Mesothelial cell of epicardium (in vitro differentiated cells): Measurements from ENCODE around the gene ABCC11. TPM values are rescaled to one million over a fixed set of nuclear protein-coding genes. Genes with fewer than 3 reads are reported as not detected.

Source experiments
- DNase-seq, 2 experiments: peaks; one replicate each; pipeline ENCODE4 v3.0.0; 2021; ENCODE audit warnings: low spot score in 2 of 2; ENCODE audit not compliant: unreplicated experiment in 2 of 2
- H3K27ac Mint-ChIP-seq: 2 replicates; pipeline ENCODE4 v1.8.0; 2021; ENCODE audit warnings: mixed read lengths
- H3K27me3 Mint-ChIP-seq: 2 replicates; pipeline ENCODE4 v1.8.0; 2021; ENCODE audit warnings: low read depth, mixed read lengths
- H3K36me3 Mint-ChIP-seq: 2 replicates; pipeline ENCODE4 v1.8.0; 2021; ENCODE audit warnings: mixed read lengths
- H3K4me1 Mint-ChIP-seq: 2 replicates; pipeline ENCODE4 v1.8.0; 2021; ENCODE audit warnings: mixed read lengths
- H3K4me3 Mint-ChIP-seq: 2 replicates; pipeline ENCODE4 v1.8.0; 2021; ENCODE audit warnings: mild to moderate bottlenecking, moderate library complexity, mixed read lengths
- H3K9me3 Mint-ChIP-seq: 2 replicates; pipeline ENCODE4 v1.8.0; 2021; ENCODE audit warnings: mixed read lengths
- total RNA-seq: library from RNA; stranded (reverse); gene quantifications from 3 replicates; pipeline ENCODE4 v1.2.1, GENCODE V29; 2021
- TF ChIP-seq, protein P1 (sequence below): fragments of 200-600 bp; sonication (generic); IDR thresholded peaks from one replicate; pipeline ENCODE4 v1.5.0; 2021; ENCODE audit warnings: antibody characterized with exemption; ENCODE audit not compliant: unreplicated experiment

The ABCC11 gene
- total RNA-seq, 1 donor from 2014 or later, result 0.47 TPM

- peaks cover 28% of the 10 kb centered on the region for H3K27me3 Mint-ChIP-seq
- H3K9me3 Mint-ChIP-seq, result no peaks in the 10 kb centered on the region
- no peaks in the 10 kb centered on the region for H3K4me1 Mint-ChIP-seq
- no peaks in the 10 kb centered on the region for H3K36me3 Mint-ChIP-seq
- TF ChIP-seq, protein P1, sequence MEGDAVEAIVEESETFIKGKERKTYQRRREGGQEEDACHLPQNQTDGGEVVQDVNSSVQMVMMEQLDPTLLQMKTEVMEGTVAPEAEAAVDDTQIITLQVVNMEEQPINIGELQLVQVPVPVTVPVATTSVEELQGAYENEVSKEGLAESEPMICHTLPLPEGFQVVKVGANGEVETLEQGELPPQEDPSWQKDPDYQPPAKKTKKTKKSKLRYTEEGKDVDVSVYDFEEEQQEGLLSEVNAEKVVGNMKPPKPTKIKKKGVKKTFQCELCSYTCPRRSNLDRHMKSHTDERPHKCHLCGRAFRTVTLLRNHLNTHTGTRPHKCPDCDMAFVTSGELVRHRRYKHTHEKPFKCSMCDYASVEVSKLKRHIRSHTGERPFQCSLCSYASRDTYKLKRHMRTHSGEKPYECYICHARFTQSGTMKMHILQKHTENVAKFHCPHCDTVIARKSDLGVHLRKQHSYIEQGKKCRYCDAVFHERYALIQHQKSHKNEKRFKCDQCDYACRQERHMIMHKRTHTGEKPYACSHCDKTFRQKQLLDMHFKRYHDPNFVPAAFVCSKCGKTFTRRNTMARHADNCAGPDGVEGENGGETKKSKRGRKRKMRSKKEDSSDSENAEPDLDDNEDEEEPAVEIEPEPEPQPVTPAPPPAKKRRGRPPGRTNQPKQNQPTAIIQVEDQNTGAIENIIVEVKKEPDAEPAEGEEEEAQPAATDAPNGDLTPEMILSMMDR, result no peak
- no peak overlapping the region for H3K4me3 Mint-ChIP-seq
- H3K27ac Mint-ChIP-seq, result no peak overlapping the region
- DNase-seq, result no peak
Measured at GRCh38 chr16:48158296-48158695, 89.0 kb downstream of the ABCC11 start.

DNA sequence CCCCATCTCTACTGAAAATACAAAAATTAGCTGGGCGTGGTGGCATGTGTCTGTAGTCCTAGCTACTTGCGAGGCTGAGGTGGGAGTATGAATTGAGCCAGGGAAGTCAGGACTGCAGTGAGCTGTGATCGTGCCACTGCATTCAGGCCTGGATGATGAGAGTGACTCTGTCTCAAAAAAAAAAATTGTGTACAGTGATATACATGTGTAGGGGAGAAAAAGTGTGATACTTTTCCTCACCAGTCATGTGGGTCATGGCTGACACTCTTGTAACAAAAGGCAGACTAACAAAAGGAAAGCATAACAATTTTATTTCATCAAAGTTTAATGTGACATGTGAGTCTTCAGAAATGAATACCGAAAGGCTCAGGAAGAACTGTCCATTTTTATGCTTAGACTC, 89.5 kb downstream of the ABCC11 start:
- TF ChIP-seq, protein P1, result no peak
- no peaks in the 10 kb centered on the region for H3K36me3 Mint-ChIP-seq
- no peak for DNase-seq
- peaks cover 28% of the 10 kb centered on the region for H3K27me3 Mint-ChIP-seq
- no peaks in the 10 kb centered on the region for H3K4me1 Mint-ChIP-seq
- no peak overlapping the region for H3K27ac Mint-ChIP-seq
- no peaks in the 10 kb centered on the region for H3K9me3 Mint-ChIP-seq
- H3K4me3 Mint-ChIP-seq, result no peak overlapping the region

DNA sequence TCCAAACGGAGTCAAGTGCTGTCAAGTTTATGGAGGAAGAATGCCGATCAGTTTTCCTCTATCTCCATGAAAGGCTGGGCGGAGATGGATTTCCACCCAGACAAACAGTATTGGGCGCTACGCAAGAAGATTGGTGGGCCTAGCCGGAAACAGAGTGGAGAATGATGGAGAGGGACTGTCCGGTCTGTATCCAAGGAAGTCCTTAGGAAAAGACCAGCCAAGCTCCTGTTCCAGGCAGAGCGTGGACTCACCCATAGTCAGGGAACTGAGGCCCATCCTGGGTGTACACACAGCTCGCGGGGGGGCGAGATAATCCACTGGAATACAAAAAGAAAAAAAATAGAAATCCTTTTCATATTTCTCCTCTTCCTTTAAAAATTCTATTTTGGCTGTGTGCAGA, 90.0 kb downstream of the ABCC11 start:
- DNase-seq, result no peak
- Mint-ChIP-seq H3K36me3 (no peaks in the 10 kb centered on the region), H3K4me1 (no peaks in the 10 kb centered on the region), H3K27me3 (peaks cover 31% of the 10 kb centered on the region), H3K27ac (no peak overlapping the region), H3K4me3 (no peak overlapping the region), H3K9me3 (no peaks in the 10 kb centered on the region)
- TF ChIP-seq, protein P1, result no peak

DNA sequence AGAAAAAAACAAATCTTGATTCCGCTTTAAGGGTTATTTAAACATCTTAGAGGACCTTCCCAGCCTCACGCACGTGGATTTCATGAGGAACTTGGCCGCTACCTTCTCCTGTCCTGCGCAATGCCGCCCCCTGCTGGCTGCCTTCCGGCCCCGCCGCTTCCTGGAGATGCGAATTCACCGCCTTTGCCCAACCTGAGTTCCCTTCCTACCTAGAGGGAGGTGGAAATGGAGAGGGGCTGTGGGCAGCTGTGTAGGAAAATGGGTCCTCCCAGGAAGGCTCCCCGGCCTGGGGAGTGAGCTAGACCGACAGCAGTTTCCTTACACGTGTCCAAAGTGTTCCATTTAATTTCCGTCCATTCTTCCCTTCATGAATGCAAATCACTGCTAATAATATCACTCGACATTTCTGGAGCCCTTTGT, 90.5 kb downstream of the ABCC11 start:
- no peaks in the 10 kb centered on the region for H3K4me1 Mint-ChIP-seq
- no peaks in the 10 kb centered on the region for H3K9me3 Mint-ChIP-seq
- H3K27me3 Mint-ChIP-seq, result peaks cover 31% of the 10 kb centered on the region
- no peaks in the 10 kb centered on the region for H3K36me3 Mint-ChIP-seq
- DNase-seq, result peak; percentile 82 to 93
- H3K4me3 Mint-ChIP-seq, result no peak overlapping the region
- no peak overlapping the region for H3K27ac Mint-ChIP-seq
- TF ChIP-seq, protein P1, result peak; percentile 91

- no peak for DNase-seq
Measured at GRCh38 chr16:48155926-48156789, 91.2 kb downstream of the ABCC11 start, which contains the start of gene ABCC12. Gene ABCC12, minus strand, starts transcription at chr16:48155993. Its CDS starts 9,569 bp downstream, at chr16:48146424.

More at GRCh38 chr16:48155926-48156789, 91.2 kb downstream of the ABCC11 start, which contains the start of gene ABCC12:
- Mint-ChIP-seq H3K27ac (no peak within 1 kb of the TSS), H3K36me3 (no peaks in the 10 kb centered on the region), H3K4me3 (no peak within 1 kb of the TSS), H3K9me3 (no peaks in the 10 kb centered on the region), H3K27me3 (peaks cover 32% of the 10 kb centered on the region), H3K4me1 (no peaks in the 10 kb centered on the region)
- TF ChIP-seq, protein P1, result no peak
